Measurements from ENCODE around the gene BOLL.

Gene BOLL

GRCh38 chr2:197810016-197810415, 24.9 kb upstream of the BOLL start:
- Histone ChIP-seq H3K27ac (ENCODE audit: insufficient read depth, low read length, poor library complexity, severe bottlenecking) (no peak overlapping the region), H3K36me3 (ENCODE audit: control insufficient read depth, insufficient read depth, low read length) (no peaks in the 10 kb centered on the region), H3K9me3 (ENCODE audit: control insufficient read depth, low read length) (no peaks in the 10 kb centered on the region), H3K4me1 (ENCODE audit: control insufficient read depth, insufficient read depth, low read length, poor library complexity, severe bottlenecking) (peaks cover 5% of the 10 kb centered on the region), H3K27me3 (replicated peaks; ENCODE audit: control insufficient read depth, insufficient read depth, low read length, poor library complexity, severe bottlenecking) (no peaks in the 10 kb centered on the region), H3K4me3 (ENCODE audit: insufficient read depth, low read depth, low read length, poor library complexity, severe bottlenecking) (no peak overlapping the region)
- no peak for DNase-seq

GRCh38 chr2:197809064-197809463, 23.9 kb upstream of the BOLL start:
- Histone ChIP-seq H3K4me3 (ENCODE audit: insufficient read depth, low read depth, low read length, poor library complexity, severe bottlenecking) (no peak overlapping the region), H3K36me3 (ENCODE audit: control insufficient read depth, insufficient read depth, low read length) (no peaks in the 10 kb centered on the region), H3K27ac (ENCODE audit: insufficient read depth, low read length, poor library complexity, severe bottlenecking) (no peak overlapping the region), H3K4me1 (ENCODE audit: control insufficient read depth, insufficient read depth, low read length, poor library complexity, severe bottlenecking) (peaks cover 6% of the 10 kb centered on the region), H3K27me3 (replicated peaks; ENCODE audit: control insufficient read depth, insufficient read depth, low read length, poor library complexity, severe bottlenecking) (no peaks in the 10 kb centered on the region), H3K9me3 (ENCODE audit: control insufficient read depth, low read length) (no peaks in the 10 kb centered on the region)
- no peak for DNase-seq

GRCh38 chr2:197805715-197806633, 20.9 kb upstream of the BOLL start:
- DNase-seq: no peak
- Histone ChIP-seq H3K4me3 (ENCODE audit: insufficient read depth, low read depth, low read length, poor library complexity, severe bottlenecking) (peak overlapping the region; percentile 89), H3K9me3 (ENCODE audit: control insufficient read depth, low read length) (no peaks in the 10 kb centered on the region), H3K4me1 (ENCODE audit: control insufficient read depth, insufficient read depth, low read length, poor library complexity, severe bottlenecking) (peaks cover 11% of the 10 kb centered on the region), H3K27ac (ENCODE audit: insufficient read depth, low read length, poor library complexity, severe bottlenecking) (peak overlapping the region; percentile 62), H3K36me3 (ENCODE audit: control insufficient read depth, insufficient read depth, low read length) (no peaks in the 10 kb centered on the region), H3K27me3 (replicated peaks; ENCODE audit: control insufficient read depth, insufficient read depth, low read length, poor library complexity, severe bottlenecking) (no peaks in the 10 kb centered on the region)

- Histone ChIP-seq H3K27me3 (replicated peaks; ENCODE audit: control insufficient read depth, insufficient read depth, low read length, poor library complexity, severe bottlenecking) (no peaks in the 10 kb centered on the region), H3K9me3 (ENCODE audit: control insufficient read depth, low read length) (no peaks in the 10 kb centered on the region), H3K27ac (ENCODE audit: insufficient read depth, low read length, poor library complexity, severe bottlenecking) (peak overlapping the region; percentile 62), H3K36me3 (ENCODE audit: control insufficient read depth, insufficient read depth, low read length) (no peaks in the 10 kb centered on the region), H3K4me1 (ENCODE audit: control insufficient read depth, insufficient read depth, low read length, poor library complexity, severe bottlenecking) (peaks cover 11% of the 10 kb centered on the region), H3K4me3 (ENCODE audit: insufficient read depth, low read depth, low read length, poor library complexity, severe bottlenecking) (peak overlapping the region; percentile 89)
- DNase-seq: peak in 2 of 3 donors; percentile 10 to 13
These were observed 19.9 kb upstream of the BOLL start for GRCh38 chr2:197804758-197805714.

GRCh38 chr2:197804049-197804757, 19.1 kb upstream of the BOLL start, which contains the start of gene PLCL1:
Gene PLCL1, plus strand, starts transcription at chr2:197804593.
- H3K36me3 ChIP-seq (ENCODE audit: control insufficient read depth, insufficient read depth, low read length): no peaks in the 10 kb centered on the region
- H3K4me3 ChIP-seq (ENCODE audit: insufficient read depth, low read depth, low read length, poor library complexity, severe bottlenecking): peak within 1 kb of the TSS; percentile 89
- DNase-seq: peak; percentile 71 to 87 (median 86)
- H3K27ac ChIP-seq (ENCODE audit: insufficient read depth, low read length, poor library complexity, severe bottlenecking): peak within 1 kb of the TSS; percentile 62
- H3K4me1 ChIP-seq (ENCODE audit: control insufficient read depth, insufficient read depth, low read length, poor library complexity, severe bottlenecking): peaks cover 11% of the 10 kb centered on the region
- H3K27me3 ChIP-seq (replicated peaks; ENCODE audit: control insufficient read depth, insufficient read depth, low read length, poor library complexity, severe bottlenecking): no peaks in the 10 kb centered on the region
- H3K9me3 ChIP-seq (ENCODE audit: control insufficient read depth, low read length): no peaks in the 10 kb centered on the region

- Histone ChIP-seq H3K27me3 (replicated peaks; ENCODE audit: control insufficient read depth, insufficient read depth, low read length, poor library complexity, severe bottlenecking) (no peaks in the 10 kb centered on the region), H3K27ac (ENCODE audit: insufficient read depth, low read length, poor library complexity, severe bottlenecking) (no peak overlapping the region), H3K36me3 (ENCODE audit: control insufficient read depth, insufficient read depth, low read length) (no peaks in the 10 kb centered on the region), H3K4me1 (ENCODE audit: control insufficient read depth, insufficient read depth, low read length, poor library complexity, severe bottlenecking) (peaks cover 11% of the 10 kb centered on the region), H3K4me3 (ENCODE audit: insufficient read depth, low read depth, low read length, poor library complexity, severe bottlenecking) (no peak overlapping the region), H3K9me3 (ENCODE audit: control insufficient read depth, low read length) (no peaks in the 10 kb centered on the region)
- no peak for DNase-seq
These were observed 17.9 kb upstream of the BOLL start for GRCh38 chr2:197803033-197803444.

GRCh38 chr2:197801033-197801432, 15.9 kb upstream of the BOLL start:
- Histone ChIP-seq H3K27ac (ENCODE audit: insufficient read depth, low read length, poor library complexity, severe bottlenecking) (no peak overlapping the region), H3K4me1 (ENCODE audit: control insufficient read depth, insufficient read depth, low read length, poor library complexity, severe bottlenecking) (peaks cover 11% of the 10 kb centered on the region), H3K27me3 (replicated peaks; ENCODE audit: control insufficient read depth, insufficient read depth, low read length, poor library complexity, severe bottlenecking) (no peaks in the 10 kb centered on the region), H3K36me3 (ENCODE audit: control insufficient read depth, insufficient read depth, low read length) (no peaks in the 10 kb centered on the region), H3K9me3 (ENCODE audit: control insufficient read depth, low read length) (no peaks in the 10 kb centered on the region), H3K4me3 (ENCODE audit: insufficient read depth, low read depth, low read length, poor library complexity, severe bottlenecking) (no peak overlapping the region)
- no peak for DNase-seq

- Histone ChIP-seq H3K36me3 (ENCODE audit: control insufficient read depth, insufficient read depth, low read length) (no peaks in the 10 kb centered on the region), H3K4me1 (ENCODE audit: control insufficient read depth, insufficient read depth, low read length, poor library complexity, severe bottlenecking) (peaks cover 7% of the 10 kb centered on the region), H3K27ac (ENCODE audit: insufficient read depth, low read length, poor library complexity, severe bottlenecking) (no peak overlapping the region), H3K9me3 (ENCODE audit: control insufficient read depth, low read length) (no peaks in the 10 kb centered on the region), H3K4me3 (ENCODE audit: insufficient read depth, low read depth, low read length, poor library complexity, severe bottlenecking) (no peak overlapping the region), H3K27me3 (replicated peaks; ENCODE audit: control insufficient read depth, insufficient read depth, low read length, poor library complexity, severe bottlenecking) (no peaks in the 10 kb centered on the region)
- DNase-seq: no peak
These were observed 15.0 kb upstream of the BOLL start for GRCh38 chr2:197800091-197800490.

GRCh38 chr2:197799068-197799467, 13.9 kb upstream of the BOLL start:
- Histone ChIP-seq H3K4me3 (ENCODE audit: insufficient read depth, low read depth, low read length, poor library complexity, severe bottlenecking) (no peak overlapping the region), H3K4me1 (ENCODE audit: control insufficient read depth, insufficient read depth, low read length, poor library complexity, severe bottlenecking) (peaks cover 6% of the 10 kb centered on the region), H3K36me3 (ENCODE audit: control insufficient read depth, insufficient read depth, low read length) (no peaks in the 10 kb centered on the region), H3K9me3 (ENCODE audit: control insufficient read depth, low read length) (no peaks in the 10 kb centered on the region), H3K27me3 (replicated peaks; ENCODE audit: control insufficient read depth, insufficient read depth, low read length, poor library complexity, severe bottlenecking) (no peaks in the 10 kb centered on the region), H3K27ac (ENCODE audit: insufficient read depth, low read length, poor library complexity, severe bottlenecking) (no peak overlapping the region)
- no peak for DNase-seq

All from effector memory CD4-positive, alpha-beta T cell (primary cell).